HG03571 (cell line): ENCODE data around the gene LUZP2.

Source experiments
- ATAC-seq: cut with Tn5 transposase; IDR thresholded peaks from one replicate; pipeline ENCODE4 v1.9.1; 2021; ENCODE audit not compliant: unreplicated experiment

LUZP2 gene

GRCh38 chr11:24708616-24709015 lies 211.8 kb downstream of the LUZP2 start:
- ATAC-seq: no peak

GRCh38 chr11:24709928-24710565 lies 213.2 kb downstream of the LUZP2 start:
- ATAC-seq: no peak

GRCh38 chr11:24714601-24715000 lies 217.7 kb downstream of the LUZP2 start:
- ATAC-seq: no peak

- ATAC-seq: no peak
Measured at GRCh38 chr11:24716403-24716802, 219.6 kb downstream of the LUZP2 start.

- ATAC-seq: no peak
Measured at GRCh38 chr11:24723231-24723630, 226.4 kb downstream of the LUZP2 start.

- no peak for ATAC-seq
Measured at GRCh38 chr11:24731554-24731953, 234.7 kb downstream of the LUZP2 start.

- ATAC-seq: no peak
Measured at GRCh38 chr11:24734742-24735237, 237.9 kb downstream of the LUZP2 start.

GRCh38 chr11:24738972-24739371 lies 242.1 kb downstream of the LUZP2 start:
- no peak for ATAC-seq

GRCh38 chr11:24739637-24740036 lies 242.8 kb downstream of the LUZP2 start:
- no peak for ATAC-seq

- ATAC-seq: no peak
Measured at GRCh38 chr11:24747275-24748251, 250.7 kb downstream of the LUZP2 start.

GRCh38 chr11:24748261-24748660 lies 251.4 kb downstream of the LUZP2 start:
- no peak for ATAC-seq

GRCh38 chr11:24754406-24754805 lies 257.6 kb downstream of the LUZP2 start:
- no peak for ATAC-seq

- ATAC-seq: no peak
Measured at GRCh38 chr11:24755260-24755839, 258.5 kb downstream of the LUZP2 start.

- no peak for ATAC-seq
Measured at GRCh38 chr11:24759742-24760141, 262.9 kb downstream of the LUZP2 start.

GRCh38 chr11:24760681-24761080 lies 263.8 kb downstream of the LUZP2 start:
- ATAC-seq: no peak

- ATAC-seq: no peak
Measured at GRCh38 chr11:24762076-24762475, 265.2 kb downstream of the LUZP2 start.

GRCh38 chr11:24767411-24767810 lies 270.6 kb downstream of the LUZP2 start:
- no peak for ATAC-seq

GRCh38 chr11:24773322-24773721 lies 276.5 kb downstream of the LUZP2 start:
- ATAC-seq: no peak

GRCh38 chr11:24779791-24780190 lies 282.9 kb downstream of the LUZP2 start:
- no peak for ATAC-seq

- ATAC-seq: no peak
Measured at GRCh38 chr11:24781288-24781687, 284.4 kb downstream of the LUZP2 start.

GRCh38 chr11:24793479-24793878 lies 296.6 kb downstream of the LUZP2 start:
- no peak for ATAC-seq

GRCh38 chr11:24794064-24794463 lies 297.2 kb downstream of the LUZP2 start:
- no peak for ATAC-seq
